Measurements from ENCODE around the gene KCNJ4. TPM values are rescaled to one million over a fixed set of nuclear protein-coding genes. Genes with fewer than 3 reads are reported as not detected.
"Not testable (repeated sequence)": the region's sequence is repeated elsewhere in the genome, so short reads cannot be mapped to it uniquely, and the experiment has no call there.

Gene KCNJ4
- polyA plus RNA-seq, 2 donors = not detected

GRCh38 chr22:38395944-38396343 is 59.1 kb downstream of the KCNJ4 start:
- H3K4me3 ChIP-seq (ENCODE audit: low read depth in 1 of 2, low read length in 2 of 2); H3K27ac ChIP-seq (ENCODE audit: low read depth in 2 of 2, low read length in 1 of 2); H3K9me3 ChIP-seq (ENCODE audit: control insufficient read depth in 2 of 2, insufficient read depth in 1 of 2, low read depth in 1 of 2, low read length in 1 of 2); H3K27me3 ChIP-seq (ENCODE audit: control insufficient read depth in 1 of 2, insufficient read depth in 2 of 2, low read length in 2 of 2); H3K36me3 ChIP-seq (ENCODE audit: control insufficient read depth in 2 of 2, insufficient read depth in 2 of 2, low read length in 1 of 2); H3K4me1 ChIP-seq (ENCODE audit: control insufficient read depth in 2 of 2, insufficient read depth in 2 of 2, low read length in 1 of 2): not testable (repeated sequence)

- H3K4me1 ChIP-seq (ENCODE audit: control insufficient read depth in 2 of 2, insufficient read depth in 2 of 2, low read length in 1 of 2); H3K27ac ChIP-seq (ENCODE audit: low read depth in 2 of 2, low read length in 1 of 2); H3K4me3 ChIP-seq (ENCODE audit: low read depth in 1 of 2, low read length in 2 of 2); H3K9me3 ChIP-seq (ENCODE audit: control insufficient read depth in 2 of 2, insufficient read depth in 1 of 2, low read depth in 1 of 2, low read length in 1 of 2); H3K36me3 ChIP-seq (ENCODE audit: control insufficient read depth in 2 of 2, insufficient read depth in 2 of 2, low read length in 1 of 2); H3K27me3 ChIP-seq (ENCODE audit: control insufficient read depth in 1 of 2, insufficient read depth in 2 of 2, low read length in 2 of 2): not testable (repeated sequence)
- WGBS, 2 donors = 42 to 50% methylated on average over 6 of the region's 6 CpGs
Observed at GRCh38 chr22:38394929-38395624, 59.9 kb downstream of the KCNJ4 start.

GRCh38 chr22:38389428-38389818 is 65.6 kb downstream of the KCNJ4 start:
- H3K36me3 ChIP-seq (ENCODE audit: control insufficient read depth in 2 of 2, insufficient read depth in 2 of 2, low read length in 1 of 2); H3K4me1 ChIP-seq (ENCODE audit: control insufficient read depth in 2 of 2, insufficient read depth in 2 of 2, low read length in 1 of 2); H3K9me3 ChIP-seq (ENCODE audit: control insufficient read depth in 2 of 2, insufficient read depth in 1 of 2, low read depth in 1 of 2, low read length in 1 of 2); H3K27ac ChIP-seq (ENCODE audit: low read depth in 2 of 2, low read length in 1 of 2); H3K27me3 ChIP-seq (ENCODE audit: control insufficient read depth in 1 of 2, insufficient read depth in 2 of 2, low read length in 2 of 2); H3K4me3 ChIP-seq (ENCODE audit: low read depth in 1 of 2, low read length in 2 of 2): not testable (repeated sequence)
- WGBS, 2 donors = 72 to 84% methylated on average over 4 of the region's 4 CpGs

- not testable (repeated sequence) for H3K4me3 ChIP-seq (ENCODE audit: low read depth in 1 of 2, low read length in 2 of 2); H3K36me3 ChIP-seq (ENCODE audit: control insufficient read depth in 2 of 2, insufficient read depth in 2 of 2, low read length in 1 of 2)
- WGBS, 2 donors = 83 to 87% methylated on average over 6 of the region's 6 CpGs
Observed at GRCh38 chr22:38388506-38389427, 66.2 kb downstream of the KCNJ4 start.

GRCh38 chr22:38386918-38387317 is 68.1 kb downstream of the KCNJ4 start:
- not testable (repeated sequence) for H3K27ac ChIP-seq (ENCODE audit: low read depth in 2 of 2, low read length in 1 of 2); H3K4me3 ChIP-seq (ENCODE audit: low read depth in 1 of 2, low read length in 2 of 2); H3K4me1 ChIP-seq (ENCODE audit: control insufficient read depth in 2 of 2, insufficient read depth in 2 of 2, low read length in 1 of 2); H3K9me3 ChIP-seq (ENCODE audit: control insufficient read depth in 2 of 2, insufficient read depth in 1 of 2, low read depth in 1 of 2, low read length in 1 of 2); H3K36me3 ChIP-seq (ENCODE audit: control insufficient read depth in 2 of 2, insufficient read depth in 2 of 2, low read length in 1 of 2); H3K27me3 ChIP-seq (ENCODE audit: control insufficient read depth in 1 of 2, insufficient read depth in 2 of 2, low read length in 2 of 2)
- 53 to 54% methylated on average over 5 of the region's 5 CpGs for WGBS, 2 donors

More at GRCh38 chr22:38388506-38389427, 66.2 kb downstream of the KCNJ4 start:
- not testable (repeated sequence) for H3K4me1 ChIP-seq (ENCODE audit: control insufficient read depth in 2 of 2, insufficient read depth in 2 of 2, low read length in 1 of 2); H3K27me3 ChIP-seq (ENCODE audit: control insufficient read depth in 1 of 2, insufficient read depth in 2 of 2, low read length in 2 of 2); H3K9me3 ChIP-seq (ENCODE audit: control insufficient read depth in 2 of 2, insufficient read depth in 1 of 2, low read depth in 1 of 2, low read length in 1 of 2); H3K27ac ChIP-seq (ENCODE audit: low read depth in 2 of 2, low read length in 1 of 2)

- Histone ChIP-seq H3K9me3 (ENCODE audit: control insufficient read depth in 2 of 2, insufficient read depth in 1 of 2, low read depth in 1 of 2, low read length in 1 of 2) (no peaks in the 10 kb centered on the region), H3K4me1 (ENCODE audit: control insufficient read depth in 2 of 2, insufficient read depth in 2 of 2, low read length in 1 of 2) (peaks cover 0 to 3% of the 10 kb centered on the region in 2 donors), H3K27me3 (ENCODE audit: control insufficient read depth in 1 of 2, insufficient read depth in 2 of 2, low read length in 2 of 2) (no peaks in the 10 kb centered on the region), H3K36me3 (ENCODE audit: control insufficient read depth in 2 of 2, insufficient read depth in 2 of 2, low read length in 1 of 2) (no peaks in the 10 kb centered on the region), H3K4me3 (ENCODE audit: low read depth in 1 of 2, low read length in 2 of 2) (no peak overlapping the region), H3K27ac (ENCODE audit: low read depth in 2 of 2, low read length in 1 of 2) (no peak overlapping the region)
- WGBS, 2 donors = 74 to 88% methylated on average over 2 of the region's 2 CpGs
Observed at GRCh38 chr22:38383417-38383816, 71.6 kb downstream of the KCNJ4 start.

GRCh38 chr22:38381371-38381770 is 73.6 kb downstream of the KCNJ4 start:
- not testable (repeated sequence) for H3K27ac ChIP-seq (ENCODE audit: low read depth in 2 of 2, low read length in 1 of 2); H3K36me3 ChIP-seq (ENCODE audit: control insufficient read depth in 2 of 2, insufficient read depth in 2 of 2, low read length in 1 of 2); H3K4me1 ChIP-seq (ENCODE audit: control insufficient read depth in 2 of 2, insufficient read depth in 2 of 2, low read length in 1 of 2); H3K4me3 ChIP-seq (ENCODE audit: low read depth in 1 of 2, low read length in 2 of 2); H3K9me3 ChIP-seq (ENCODE audit: control insufficient read depth in 2 of 2, insufficient read depth in 1 of 2, low read depth in 1 of 2, low read length in 1 of 2); H3K27me3 ChIP-seq (ENCODE audit: control insufficient read depth in 1 of 2, insufficient read depth in 2 of 2, low read length in 2 of 2)
- 66 to 68% methylated on average over 3 of the region's 3 CpGs for WGBS, 2 donors

Other genes starting within 250 kb of the KCNJ4 start
- gene TMEM184B, start 182.2 kb downstream of the KCNJ4 start, polyA plus RNA-seq = 10 to 100 TPM; 10.8 to 14.4 TPM
- 100 to 1,000 TPM in 1 of 2 donors, 10 to 100 TPM in 1; 69.4 to 152 TPM for gene CSNK1E, start 137.8 kb downstream of the KCNJ4 start, polyA plus RNA-seq
- gene KDELR3, start 12.9 kb upstream of the KCNJ4 start, polyA plus RNA-seq = 1 to 10 TPM; 1.0 to 1.3 TPM
- 100 to 1,000 TPM in 1 of 2 donors, 10 to 100 TPM in 1; 95.5 to 143 TPM for gene DDX17, start 51.1 kb upstream of the KCNJ4 start, polyA plus RNA-seq
- 1 to 10 TPM in 1 of 2 donors, under 1 TPM in 1; 0.51 to 1.3 TPM for gene DMC1, start 115.0 kb upstream of the KCNJ4 start, polyA plus RNA-seq
- gene FAM227A, start 201.2 kb upstream of the KCNJ4 start, polyA plus RNA-seq = under 1 TPM; 0.06 to 0.86 TPM
- 10 to 100 TPM; 24.1 to 28.9 TPM for gene CBY1, start 201.4 kb upstream of the KCNJ4 start, polyA plus RNA-seq
- gene TOMM22, start 226.8 kb upstream of the KCNJ4 start, polyA plus RNA-seq = 10 to 100 TPM; 14.4 to 41.1 TPM
- 10 to 100 TPM in 1 of 2 donors, 1 to 10 TPM in 1; 9.2 to 16.5 TPM for gene JOSD1, start 245.7 kb upstream of the KCNJ4 start, polyA plus RNA-seq

Measured in esophagus (tissue), 2 donors.